Stimulated activated memory B cell treated with anti-CD40 and anti-IgM and Interleukin-4, amounts not matched to agents 10 μg/mL and 1 μg/mL and 100 μg/mL, for 72 hours (primary cell): ENCODE data around the gene TBC1D20.

Experiments used
- ATAC-seq: fragments of 150-1000 bp; cut with Tn5 transposase; 2 replicates; pipeline ENCODE4 v1.10.0; 2021
- H3K27ac Mint-ChIP-seq: one replicate; pipeline ENCODE4 v1.8.0; 2022; ENCODE audit warnings: mild to moderate bottlenecking, mixed read lengths
- H3K27me3 Mint-ChIP-seq: one replicate; pipeline ENCODE4 v1.8.0; 2022; ENCODE audit warnings: mixed read lengths
- H3K36me3 Mint-ChIP-seq: one replicate; pipeline ENCODE4 v1.8.0; 2022; ENCODE audit warnings: mixed read lengths
- H3K4me1 Mint-ChIP-seq: one replicate; pipeline ENCODE4 v1.8.0; 2022; ENCODE audit warnings: mixed read lengths
- H3K4me3 Mint-ChIP-seq: one replicate; pipeline ENCODE4 v1.8.0; 2022; ENCODE audit warnings: mild to moderate bottlenecking, moderate library complexity, mixed read lengths
- H3K9me3 Mint-ChIP-seq: one replicate; pipeline ENCODE4 v1.8.0; 2022; ENCODE audit warnings: mixed read lengths

Gene TBC1D20

GRCh38 chr20:419556-420165 lies 42.7 kb downstream of the TBC1D20 start:
- H3K36me3 Mint-ChIP-seq = peaks cover 64% of the 10 kb centered on the region

GRCh38 chr20:418858-419365 lies 43.4 kb downstream of the TBC1D20 start:
- H3K27ac Mint-ChIP-seq = peak overlapping the region; percentile 19
- H3K4me3 Mint-ChIP-seq = no peak overlapping the region
- ATAC-seq = no peak
- peaks cover 24% of the 10 kb centered on the region for H3K4me1 Mint-ChIP-seq
- H3K36me3 Mint-ChIP-seq = peaks cover 57% of the 10 kb centered on the region
- no peaks in the 10 kb centered on the region for H3K27me3 Mint-ChIP-seq
- no peaks in the 10 kb centered on the region for H3K9me3 Mint-ChIP-seq

More at GRCh38 chr20:419556-420165, 42.7 kb downstream of the TBC1D20 start:
- Mint-ChIP-seq H3K4me1 (peaks cover 24% of the 10 kb centered on the region), H3K27me3 (no peaks in the 10 kb centered on the region), H3K27ac (peak overlapping the region; percentile 19), H3K9me3 (no peaks in the 10 kb centered on the region), H3K4me3 (peak overlapping the region; percentile 11)
- peak; percentile 78 for ATAC-seq

- peaks cover 59% of the 10 kb centered on the region for H3K36me3 Mint-ChIP-seq
- no peak overlapping the region for H3K27ac Mint-ChIP-seq
- no peak for ATAC-seq
Measured at GRCh38 chr20:417801-418342, 44.5 kb downstream of the TBC1D20 start.

GRCh38 chr20:416950-417800 lies 45.2 kb downstream of the TBC1D20 start:
- H3K27me3 Mint-ChIP-seq = no peaks in the 10 kb centered on the region
- peaks cover 62% of the 10 kb centered on the region for H3K36me3 Mint-ChIP-seq
- no peak for ATAC-seq
- no peaks in the 10 kb centered on the region for H3K9me3 Mint-ChIP-seq
- H3K4me3 Mint-ChIP-seq = no peak overlapping the region
- H3K4me1 Mint-ChIP-seq = peaks cover 38% of the 10 kb centered on the region
- no peak overlapping the region for H3K27ac Mint-ChIP-seq

More at GRCh38 chr20:417801-418342, 44.5 kb downstream of the TBC1D20 start:
- Mint-ChIP-seq H3K4me1 (peaks cover 32% of the 10 kb centered on the region), H3K27me3 (no peaks in the 10 kb centered on the region), H3K9me3 (no peaks in the 10 kb centered on the region), H3K4me3 (no peak overlapping the region)

GRCh38 chr20:415820-416322 lies 46.5 kb downstream of the TBC1D20 start:
- H3K4me1 Mint-ChIP-seq = peaks cover 36% of the 10 kb centered on the region
- H3K27me3 Mint-ChIP-seq = no peaks in the 10 kb centered on the region
- peaks cover 59% of the 10 kb centered on the region for H3K36me3 Mint-ChIP-seq
- H3K4me3 Mint-ChIP-seq = no peak overlapping the region
- no peak for ATAC-seq
- no peaks in the 10 kb centered on the region for H3K9me3 Mint-ChIP-seq
- H3K27ac Mint-ChIP-seq = no peak overlapping the region

GRCh38 chr20:414161-414560 lies 48.2 kb downstream of the TBC1D20 start:
- no peak for ATAC-seq
- Mint-ChIP-seq H3K9me3 (no peaks in the 10 kb centered on the region), H3K27me3 (no peaks in the 10 kb centered on the region), H3K36me3 (peaks cover 55% of the 10 kb centered on the region), H3K27ac (no peak overlapping the region), H3K4me1 (peaks cover 40% of the 10 kb centered on the region), H3K4me3 (no peak overlapping the region)

- peaks cover 46% of the 10 kb centered on the region for H3K4me1 Mint-ChIP-seq
- H3K9me3 Mint-ChIP-seq = no peaks in the 10 kb centered on the region
- no peak overlapping the region for H3K4me3 Mint-ChIP-seq
- ATAC-seq = no peak
- H3K27me3 Mint-ChIP-seq = no peaks in the 10 kb centered on the region
- H3K27ac Mint-ChIP-seq = no peak overlapping the region
- H3K36me3 Mint-ChIP-seq = peaks cover 50% of the 10 kb centered on the region
Measured at GRCh38 chr20:412081-412480, 50.3 kb downstream of the TBC1D20 start.

GRCh38 chr20:409697-410559 lies 52.4 kb downstream of the TBC1D20 start:
- H3K27me3 Mint-ChIP-seq = no peaks in the 10 kb centered on the region
- peaks cover 52% of the 10 kb centered on the region for H3K4me1 Mint-ChIP-seq
- H3K36me3 Mint-ChIP-seq = peaks cover 33% of the 10 kb centered on the region
- peak overlapping the region; percentile 93 for H3K4me3 Mint-ChIP-seq
- no peaks in the 10 kb centered on the region for H3K9me3 Mint-ChIP-seq
- H3K27ac Mint-ChIP-seq = peak overlapping the region; percentile 68
- no peak for ATAC-seq

GRCh38 chr20:408843-409696 lies 53.3 kb downstream of the TBC1D20 start:
- peak overlapping the region; percentile 93 for H3K4me3 Mint-ChIP-seq
- H3K27me3 Mint-ChIP-seq = no peaks in the 10 kb centered on the region
- peak overlapping the region; percentile 68 for H3K27ac Mint-ChIP-seq
- H3K4me1 Mint-ChIP-seq = peaks cover 52% of the 10 kb centered on the region
- no peaks in the 10 kb centered on the region for H3K9me3 Mint-ChIP-seq
- no peak for ATAC-seq
- peaks cover 33% of the 10 kb centered on the region for H3K36me3 Mint-ChIP-seq

GRCh38 chr20:407953-408842 lies 54.1 kb downstream of the TBC1D20 start, which contains the start of gene RBCK1:
TSS of gene RBCK1 (plus strand) at chr20:408299. CDS start at chr20:408758, 459 bp downstream.
- Mint-ChIP-seq H3K27me3 (no peaks in the 10 kb centered on the region), H3K4me3 (peak within 1 kb of the TSS; percentile 93)
- ATAC-seq = peak; percentile 88

GRCh38 chr20:407133-407952 lies 55.0 kb downstream of the TBC1D20 start:
- H3K4me1 Mint-ChIP-seq = peaks cover 47% of the 10 kb centered on the region
- peak overlapping the region; percentile 68 for H3K27ac Mint-ChIP-seq

More at GRCh38 chr20:407953-408842, 54.1 kb downstream of the TBC1D20 start, which contains the start of gene RBCK1:
- H3K27ac Mint-ChIP-seq = peak within 1 kb of the TSS; percentile 68
- no peaks in the 10 kb centered on the region for H3K9me3 Mint-ChIP-seq
- peaks cover 48% of the 10 kb centered on the region for H3K4me1 Mint-ChIP-seq
- peaks cover 28% of the 10 kb centered on the region for H3K36me3 Mint-ChIP-seq

More at GRCh38 chr20:407133-407952, 55.0 kb downstream of the TBC1D20 start:
- Mint-ChIP-seq H3K4me3 (peak overlapping the region; percentile 83), H3K36me3 (peaks cover 20% of the 10 kb centered on the region), H3K9me3 (no peaks in the 10 kb centered on the region), H3K27me3 (no peaks in the 10 kb centered on the region)
- peak; percentile 84 for ATAC-seq
